ENCODE data around the gene NUDCD2.
"Not testable (repeated sequence)": the region's sequence is repeated elsewhere in the genome, so short reads cannot be mapped to it uniquely, and the experiment has no call there.

Gene NUDCD2

GRCh38 chr5:163408311-163408923 is 51.5 kb downstream of the NUDCD2 start:
- H3K9ac ChIP-seq: no peak overlapping the region
- H3K27ac ChIP-seq: no peak overlapping the region
- no peaks in the 10 kb centered on the region for H3K9me3 ChIP-seq
- H3K27me3 ChIP-seq: no peaks in the 10 kb centered on the region
- H3K4me3 ChIP-seq: no peak overlapping the region
- no peaks in the 10 kb centered on the region for H3K36me3 ChIP-seq
- 0 out of 2 replicates have a peak overlapping the region, but pooled peaks have one; percentile 2 for H3K4me2 ChIP-seq
- no peak for TF ChIP-seq Cebpa-rat (IDR thresholded peaks at IDR 0.05)
- no peaks in the 10 kb centered on the region for H4K20me1 ChIP-seq
- H3K4me1 ChIP-seq: peaks cover 5% of the 10 kb centered on the region; the same call in 1 of the 2 replicates

- no peak overlapping the region for H3K9ac ChIP-seq
- no peaks in the 10 kb centered on the region for H3K27me3 ChIP-seq
- no peak overlapping the region for H3K27ac ChIP-seq
- peaks cover 5% of the 10 kb centered on the region; the same call in 1 of the 2 replicates for H3K4me1 ChIP-seq
- no peak overlapping the region for H3K4me3 ChIP-seq
- H3K4me2 ChIP-seq: no peak overlapping the region
- H3K9me3 ChIP-seq: no peaks in the 10 kb centered on the region
- no peak for TF ChIP-seq Cebpa-rat (IDR thresholded peaks at IDR 0.05)
- no peaks in the 10 kb centered on the region for H3K36me3 ChIP-seq
- H4K20me1 ChIP-seq: no peaks in the 10 kb centered on the region
Measured at GRCh38 chr5:163407034-163407655, 52.8 kb downstream of the NUDCD2 start.

DNA sequence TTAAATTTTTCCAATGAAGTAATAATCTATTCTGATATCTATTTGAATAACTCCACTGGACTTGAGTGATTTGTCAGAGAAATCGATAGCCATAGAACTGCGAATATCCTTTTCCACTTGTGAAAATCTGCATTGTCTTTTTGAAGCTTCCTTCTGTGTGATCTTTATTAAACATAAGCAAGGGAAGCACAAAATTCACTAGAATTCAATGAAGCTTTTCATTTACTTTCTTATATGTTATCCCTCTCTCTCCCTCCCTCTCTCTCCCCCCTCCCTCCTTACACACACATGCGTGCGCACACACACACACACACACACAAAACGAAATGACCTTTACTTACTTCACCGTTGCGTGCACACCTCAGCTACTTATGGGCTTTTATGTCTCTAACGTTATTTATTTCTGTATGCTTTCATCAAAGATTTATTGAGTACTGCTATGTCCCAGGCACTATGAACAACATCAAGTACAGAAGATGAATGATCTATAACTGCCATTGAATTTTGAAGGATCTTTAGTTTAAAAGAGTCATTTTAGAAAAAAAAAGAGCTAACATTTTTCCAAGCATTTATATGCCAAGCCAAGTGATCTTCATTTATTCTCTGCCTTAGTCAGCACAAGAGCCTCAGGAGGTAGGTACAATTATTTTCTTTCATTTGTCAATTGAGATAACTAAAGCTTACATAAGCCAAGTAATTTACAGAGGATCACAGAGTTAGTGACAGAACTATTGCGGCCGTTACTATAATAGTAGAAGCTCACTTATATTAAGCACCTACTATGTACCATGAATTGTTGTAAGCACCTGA is 55.3 kb downstream of the NUDCD2 start:
- Histone ChIP-seq H3K9ac (no peak overlapping the region), H3K36me3 (no peaks in the 10 kb centered on the region), H3K27ac (no peak overlapping the region), H3K9me3 (no peaks in the 10 kb centered on the region), H3K4me1 (peaks cover 5% of the 10 kb centered on the region; the same call in 1 of the 2 replicates), H3K4me2 (no peak overlapping the region), H4K20me1 (no peaks in the 10 kb centered on the region), H3K4me3 (no peak overlapping the region), H3K27me3 (no peaks in the 10 kb centered on the region)
- no peak for TF ChIP-seq Cebpa-rat (IDR thresholded peaks at IDR 0.05)

- TF ChIP-seq Cebpa-rat (IDR thresholded peaks at IDR 0.05): no peak
- no peak overlapping the region for H3K27ac ChIP-seq
Measured at GRCh38 chr5:163402007-163402406, 57.9 kb downstream of the NUDCD2 start.

GRCh38 chr5:163401271-163401670 is 58.6 kb downstream of the NUDCD2 start:
- no peak for TF ChIP-seq Cebpa-rat (IDR thresholded peaks at IDR 0.05)
- Histone ChIP-seq H3K4me1 (no peaks in the 10 kb centered on the region), H3K36me3 (no peaks in the 10 kb centered on the region), H3K27me3 (no peaks in the 10 kb centered on the region), H3K9me3 (no peaks in the 10 kb centered on the region), H3K4me3 (no peak overlapping the region), H3K9ac (no peak overlapping the region), H4K20me1 (no peaks in the 10 kb centered on the region), H3K27ac (no peak overlapping the region), H3K4me2 (no peak overlapping the region)

More at GRCh38 chr5:163402007-163402406, 57.9 kb downstream of the NUDCD2 start:
- Histone ChIP-seq H3K9me3 (no peaks in the 10 kb centered on the region), H3K9ac (no peak overlapping the region), H3K27me3 (no peaks in the 10 kb centered on the region), H3K36me3 (no peaks in the 10 kb centered on the region), H3K4me3 (no peak overlapping the region), H3K4me1 (peaks cover 1% of the 10 kb centered on the region; the same call in 1 of the 2 replicates), H4K20me1 (no peaks in the 10 kb centered on the region), H3K4me2 (no peak overlapping the region)

- no peak overlapping the region for H3K4me2 ChIP-seq
- H3K9ac ChIP-seq: no peak overlapping the region
- H3K4me3 ChIP-seq: no peak overlapping the region
- no peaks in the 10 kb centered on the region for H3K27me3 ChIP-seq
- no peaks in the 10 kb centered on the region for H3K4me1 ChIP-seq
- no peak for TF ChIP-seq Cebpa-rat (IDR thresholded peaks at IDR 0.05)
- H3K36me3 ChIP-seq: no peaks in the 10 kb centered on the region
- H4K20me1 ChIP-seq: no peaks in the 10 kb centered on the region
- no peaks in the 10 kb centered on the region for H3K9me3 ChIP-seq
- H3K27ac ChIP-seq: no peak overlapping the region
Measured at GRCh38 chr5:163399923-163400322, 60.0 kb downstream of the NUDCD2 start.

GRCh38 chr5:163397354-163397753 is 62.5 kb downstream of the NUDCD2 start:
- Histone ChIP-seq H3K4me3 (no peak overlapping the region), H3K4me2 (no peak overlapping the region), H3K9ac (no peak overlapping the region), H3K4me1 (no peaks in the 10 kb centered on the region), H3K27me3 (no peaks in the 10 kb centered on the region), H3K9me3 (no peaks in the 10 kb centered on the region), H4K20me1 (no peaks in the 10 kb centered on the region), H3K27ac (no peak overlapping the region), H3K36me3 (no peaks in the 10 kb centered on the region)
- TF ChIP-seq Cebpa-rat (IDR thresholded peaks at IDR 0.05): no peak

DNA sequence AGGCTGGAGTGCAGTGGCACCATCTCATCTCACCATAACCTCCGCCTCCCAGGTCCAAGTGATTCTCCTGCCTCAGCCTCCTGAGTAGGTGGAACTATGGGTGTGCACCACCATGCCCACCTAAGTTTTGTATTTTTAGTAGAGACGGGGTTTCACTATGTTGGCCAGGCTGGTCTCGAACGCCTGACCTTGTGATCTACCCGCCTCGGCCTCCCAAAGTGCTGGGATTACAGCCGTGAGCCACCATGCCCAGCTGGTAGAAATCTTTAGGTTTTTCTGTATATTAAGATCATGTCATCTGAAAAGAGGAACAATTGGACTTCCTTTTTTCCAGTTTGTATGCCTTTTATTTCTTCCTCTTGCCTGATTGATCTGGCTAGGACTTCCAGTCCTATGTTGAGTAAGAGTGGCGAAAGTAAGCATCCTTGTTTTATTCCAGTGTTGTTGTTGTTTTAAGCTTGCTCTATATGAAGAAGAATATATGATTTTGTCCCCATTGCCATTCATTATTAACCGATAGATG is 63.0 kb downstream of the NUDCD2 start:
- H3K4me3 ChIP-seq, H4K20me1 ChIP-seq, H3K4me1 ChIP-seq, H3K27ac ChIP-seq, H3K4me2 ChIP-seq, H3K27me3 ChIP-seq, H3K9me3 ChIP-seq, H3K9ac ChIP-seq, H3K36me3 ChIP-seq: not testable (repeated sequence)
